ENCODE measurements around the gene SLC8A3. TPM values are rescaled to one million over a fixed set of nuclear protein-coding genes. Genes with fewer than 3 reads are reported as not detected.

The SLC8A3 gene
- total RNA-seq, 2 donors from 2014 or later: 0.40 TPM

DNA sequence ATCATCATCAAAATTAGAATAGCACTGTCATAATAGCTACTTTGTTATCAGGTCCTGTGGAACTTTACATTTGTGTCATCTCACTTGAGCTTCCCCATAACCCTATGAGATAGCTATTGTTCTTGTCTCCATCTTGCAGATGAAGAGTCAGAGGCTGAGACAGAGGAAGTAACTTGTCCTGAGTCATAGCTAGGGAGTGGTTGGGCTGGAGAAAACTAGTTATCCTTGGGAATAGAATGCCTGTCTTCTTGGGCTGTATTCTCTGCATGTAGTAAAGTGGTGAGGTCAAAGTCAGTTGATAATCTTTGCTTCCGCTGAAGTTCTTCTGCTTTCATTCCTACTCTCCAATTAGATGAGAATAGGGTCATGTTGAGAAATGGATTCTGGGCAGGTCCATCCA, 192.5 kb downstream of the SLC8A3 start:
- intact Hi-C loops (cut with DNase I): no loop called here
- Histone ChIP-seq H3K4me3 (no peak overlapping the region), H3K36me3 (no peaks in the 10 kb centered on the region), H3K27me3 (no peaks in the 10 kb centered on the region), H3K4me1 (no peaks in the 10 kb centered on the region), H3K27ac (no peak overlapping the region), H3K9ac (ENCODE audit: low read depth in 2 of 2, low read length in 2 of 2) (no peak overlapping the region), H3K9me3 (no peaks in the 10 kb centered on the region)
- no peak for DNase-seq
- TF ChIP-seq, protein P1, sequence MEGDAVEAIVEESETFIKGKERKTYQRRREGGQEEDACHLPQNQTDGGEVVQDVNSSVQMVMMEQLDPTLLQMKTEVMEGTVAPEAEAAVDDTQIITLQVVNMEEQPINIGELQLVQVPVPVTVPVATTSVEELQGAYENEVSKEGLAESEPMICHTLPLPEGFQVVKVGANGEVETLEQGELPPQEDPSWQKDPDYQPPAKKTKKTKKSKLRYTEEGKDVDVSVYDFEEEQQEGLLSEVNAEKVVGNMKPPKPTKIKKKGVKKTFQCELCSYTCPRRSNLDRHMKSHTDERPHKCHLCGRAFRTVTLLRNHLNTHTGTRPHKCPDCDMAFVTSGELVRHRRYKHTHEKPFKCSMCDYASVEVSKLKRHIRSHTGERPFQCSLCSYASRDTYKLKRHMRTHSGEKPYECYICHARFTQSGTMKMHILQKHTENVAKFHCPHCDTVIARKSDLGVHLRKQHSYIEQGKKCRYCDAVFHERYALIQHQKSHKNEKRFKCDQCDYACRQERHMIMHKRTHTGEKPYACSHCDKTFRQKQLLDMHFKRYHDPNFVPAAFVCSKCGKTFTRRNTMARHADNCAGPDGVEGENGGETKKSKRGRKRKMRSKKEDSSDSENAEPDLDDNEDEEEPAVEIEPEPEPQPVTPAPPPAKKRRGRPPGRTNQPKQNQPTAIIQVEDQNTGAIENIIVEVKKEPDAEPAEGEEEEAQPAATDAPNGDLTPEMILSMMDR (IDR thresholded peaks at IDR 0.05): no peak

Other genes starting within 250 kb of the SLC8A3 start
- 10 to 100 TPM; 43.9 to 58.2 TPM for gene COX16, start 170.7 kb upstream of the SLC8A3 start, total RNA-seq
- gene SYNJ2BP, start 228.1 kb upstream of the SLC8A3 start, total RNA-seq: 10 to 100 TPM; 50.6 to 55.4 TPM